Peyer's patch (tissue), 4 donors: ENCODE measurements around the gene DCST2. TPM values are rescaled to one million over a fixed set of nuclear protein-coding genes. Genes with fewer than 3 reads are reported as not detected.

Experiments
- DNase-seq, 3 donors: peaks; one replicate each; pipeline ENCODE4 v3.0.0-alpha.2; 2017 to 2019
- H3K27ac ChIP-seq, 4 donors: fragments of 200-600 bp; sonication (generic); one replicate each; pipeline ENCODE4 v1.5.1; 2016 to 2019
- H3K27me3 ChIP-seq, 2 donors: fragments of 200-600 bp; sonication (generic); one replicate each; pipeline ENCODE4 v1.5.1; 2019
- H3K36me3 ChIP-seq, 3 donors: fragments of 200-600 bp; sonication (generic); one replicate each; pipeline ENCODE4 v1.5.1; 2016 to 2019
- H3K4me1 ChIP-seq, 4 donors: fragments of 200-600 bp; sonication (generic); one replicate each; pipeline ENCODE4 v1.5.1; 2016 to 2019
- H3K4me3 ChIP-seq, 4 donors: fragments of 200-600 bp; sonication (generic); 1 replicate in 3 of 4; 2 replicates in 1 of 4; pipeline ENCODE4 v1.5.1; 2016 to 2019; ENCODE audit warnings: mild to moderate bottlenecking in 1 of 4
- H3K9me3 ChIP-seq, 4 donors: fragments of 200-600 bp; sonication (generic); one replicate each; pipeline ENCODE4 v1.5.1; 2016 to 2019; ENCODE audit warnings: mild to moderate bottlenecking in 1 of 4
- CTCF ChIP-seq, 6 experiments: fragments of 450-650 bp in 4 of 6; fragments of 200-600 bp in 2 of 6; sonication (generic) in 1 of 6; IDR thresholded peaks; one replicate each; pipeline ENCODE4 v1.5.1; 2017 to 2019; ENCODE audit warnings: antibody characterized with exemption in 6 of 6, mild to moderate bottlenecking in 3 of 6, moderate library complexity in 1 of 6
- POLR2A ChIP-seq, 2 donors: fragments of 450-650 bp; IDR thresholded peaks; one replicate each; pipeline ENCODE4 v1.5.1; 2017; ENCODE audit warnings: antibody characterized with exemption in 2 of 2, mild to moderate bottlenecking in 2 of 2, moderate library complexity in 2 of 2
- total RNA-seq, 4 donors: library from RNA; depleted of rRNA; stranded (reverse); fragments of >200 nt; gene quantifications; one replicate each; pipeline ENCODE4 v1.1.0, GENCODE V29; 2016

The DCST2 gene
- total RNA-seq, 4 donors from 2014 or later: 1.7 to 12.5 (median 5.3) TPM

GRCh38 chr1:155000411-155000725, 33.2 kb downstream of the DCST2 start:
- peak overlapping the region; percentile 70 to 91 (median 83) for H3K4me3 ChIP-seq
- peak in 1 of 3 donors; percentile 62 for DNase-seq
- TF ChIP-seq POLR2A (IDR thresholded peaks at IDR 0.05) (no peak), CTCF (IDR thresholded peaks at IDR 0.05) (no peak)
- H3K27ac ChIP-seq: peak overlapping the region; percentile 94 to 99 (median 96)
- H3K4me1 ChIP-seq: peaks cover 0 to 30% (median 18%) of the 10 kb centered on the region in 4 donors
- H3K27me3 ChIP-seq: no peaks in the 10 kb centered on the region
- H3K9me3 ChIP-seq: no peaks in the 10 kb centered on the region
- no peaks in the 10 kb centered on the region for H3K36me3 ChIP-seq

- Histone ChIP-seq H3K27me3 (no peaks in the 10 kb centered on the region), H3K4me1 (peaks cover 0 to 24% (median 12%) of the 10 kb centered on the region in 4 donors), H3K27ac (peak overlapping the region; percentile 94 to 99 (median 96)), H3K36me3 (no peaks in the 10 kb centered on the region), H3K4me3 (peak overlapping the region; percentile 70 to 91 (median 83)), H3K9me3 (no peaks in the 10 kb centered on the region)
- no peak for TF ChIP-seq POLR2A (IDR thresholded peaks at IDR 0.05)
- no peak for TF ChIP-seq CTCF (IDR thresholded peaks at IDR 0.05)
- DNase-seq: peak; percentile 61 to 81 (median 72)
Measured at GRCh38 chr1:154999571-155000410, 33.8 kb downstream of the DCST2 start.

- peak overlapping the region; percentile 70 to 91 (median 83) for H3K4me3 ChIP-seq
Measured at GRCh38 chr1:154998818-154999570, 34.6 kb downstream of the DCST2 start.

GRCh38 chr1:154998201-154998780, 35.3 kb downstream of the DCST2 start:
- DNase-seq: peak in 1 of 3 donors; percentile 39
- Histone ChIP-seq H3K36me3 (no peaks in the 10 kb centered on the region), H3K4me3 (no peak overlapping the region), H3K9me3 (no peaks in the 10 kb centered on the region), H3K27ac (no peak overlapping the region), H3K27me3 (no peaks in the 10 kb centered on the region), H3K4me1 (peaks cover 0 to 16% (median 3%) of the 10 kb centered on the region in 4 donors)
- TF ChIP-seq CTCF (IDR thresholded peaks at IDR 0.05) (peak in 1 of 6 experiments; percentile 23), POLR2A (IDR thresholded peaks at IDR 0.05) (no peak)

More at GRCh38 chr1:154998818-154999570, 34.6 kb downstream of the DCST2 start:
- no peaks in the 10 kb centered on the region for H3K9me3 ChIP-seq
- no peaks in the 10 kb centered on the region for H3K36me3 ChIP-seq
- peaks cover 0 to 16% (median 5%) of the 10 kb centered on the region in 4 donors for H3K4me1 ChIP-seq
- TF ChIP-seq CTCF (IDR thresholded peaks at IDR 0.05): peak; percentile 74 to 91 (median 84)
- TF ChIP-seq POLR2A (IDR thresholded peaks at IDR 0.05): peak in 1 of 2 donors; percentile 34
- peak; percentile 56 to 86 (median 85) for DNase-seq
- H3K27me3 ChIP-seq: no peaks in the 10 kb centered on the region
- H3K27ac ChIP-seq: peak overlapping the region; percentile 94 to 99 (median 96)

- no peaks in the 10 kb centered on the region for H3K36me3 ChIP-seq
- H3K4me3 ChIP-seq: no peak overlapping the region
- H3K4me1 ChIP-seq: peaks cover 0 to 16% (median 3%) of the 10 kb centered on the region in 4 donors
- no peaks in the 10 kb centered on the region for H3K27me3 ChIP-seq
- H3K9me3 ChIP-seq: no peaks in the 10 kb centered on the region
- no peak overlapping the region for H3K27ac ChIP-seq
- DNase-seq: peak in 1 of 3 donors; percentile 37
- TF ChIP-seq POLR2A (IDR thresholded peaks at IDR 0.05) (no peak), CTCF (IDR thresholded peaks at IDR 0.05) (no peak)
Measured at GRCh38 chr1:154996966-154997701, 36.4 kb downstream of the DCST2 start.
